IMR-90 (cell line): ENCODE results near the gene ST6GALNAC3. TPM values are rescaled to one million over a fixed set of nuclear protein-coding genes. Genes with fewer than 3 reads are reported as not detected.

Experiments
- ATAC-seq: fragments of 200-7000 bp; cut with Tn5 transposase; 2 replicates; pipeline ENCODE4 v1.9.1; 2020; ENCODE audit warnings: low read depth, mild to moderate bottlenecking, moderate library complexity
- BruUV-seq: library from RNA; stranded (reverse); fragments of 400-500 nt; replicated peaks from 2 replicates; lab custom pipeline; 2021; lab: Mats Ljungman, UMichigan
- CTCF ChIA-PET: fragments of 300-600 bp; formaldehyde crosslinking; extraction: SDS; loops from one replicate; lab custom pipeline; 2021; ENCODE audit warnings: antibody characterized with exemption; lab: Yijun Ruan, JAX
- POLR2A ChIA-PET: fragments of 300-600 bp; sonication (Branson Sonifier 250); formaldehyde crosslinking; loops from one replicate; lab custom pipeline; 2022; ENCODE audit warnings: antibody characterized with exemption; ENCODE audit not compliant: unreplicated experiment; lab: Charles Lee
- DNase-seq: peaks from one replicate; pipeline ENCODE4 v3.0.0; 2013
- H2AFZ ChIP-seq: replicated peaks from 2 replicates; pipeline ENCODE3; 2013; ENCODE audit warnings: low read length, mild to moderate bottlenecking; ENCODE audit not compliant: poor library complexity
- H2AK5ac ChIP-seq: 2 replicates; pipeline ENCODE4 v1.6.1; 2013; ENCODE audit warnings: low read depth, low read length, inconsistent platforms
- H2AK9ac ChIP-seq: replicated peaks from 2 replicates; pipeline ENCODE3; 2013; ENCODE audit warnings: mild to moderate bottlenecking, low read depth, low read length, moderate library complexity; ENCODE audit not compliant: poor library complexity
- H2BK120ac ChIP-seq: 2 replicates; pipeline ENCODE4 v1.6.1; 2013; ENCODE audit warnings: low read depth, low read length, inconsistent platforms
- H2BK15ac ChIP-seq: 3 replicates; pipeline ENCODE4 v1.6.1; 2013; ENCODE audit warnings: low read depth, low read length, inconsistent platforms
- H2BK20ac ChIP-seq: 2 replicates; pipeline ENCODE4 v1.6.1; 2013; ENCODE audit warnings: low read depth, mild to moderate bottlenecking, inconsistent platforms, low read length, moderate library complexity
- H2BK5ac ChIP-seq: 2 replicates; pipeline ENCODE4 v1.6.1; 2013; ENCODE audit warnings: mild to moderate bottlenecking, low read depth, low read length, inconsistent platforms; ENCODE audit not compliant: poor library complexity, severe bottlenecking
- H3K14ac ChIP-seq: replicated peaks from 2 replicates; pipeline ENCODE4 v1.6.1; 2013; ENCODE audit warnings: low read depth, low read length, inconsistent platforms
- H3K18ac ChIP-seq: 2 replicates; pipeline ENCODE4 v1.6.1; 2013; ENCODE audit warnings: low read depth, low read length, control low read depth
- H3K23ac ChIP-seq: 2 replicates; pipeline ENCODE4 v1.6.1; 2013; ENCODE audit warnings: low read depth, low read length, inconsistent platforms
- H3K27ac ChIP-seq: 2 replicates; pipeline ENCODE4 v1.5.1; 2013; ENCODE audit warnings: mild to moderate bottlenecking, control low read depth, low read length; ENCODE audit not compliant: insufficient read depth
- H3K27me3 ChIP-seq: 2 replicates; pipeline ENCODE4 v1.6.1; 2013; ENCODE audit warnings: low read length; ENCODE audit not compliant: control insufficient read depth, insufficient read depth
- H3K36me3 ChIP-seq: 2 replicates; pipeline ENCODE4 v1.6.1; 2013; ENCODE audit warnings: low read length, mixed read lengths; ENCODE audit not compliant: control insufficient read depth, insufficient read depth
- H3K4ac ChIP-seq: 2 replicates; pipeline ENCODE4 v1.6.1; 2013; ENCODE audit warnings: low read depth, low read length, inconsistent platforms
- H3K4me1 ChIP-seq: 2 replicates; pipeline ENCODE4 v1.6.1; 2013; ENCODE audit warnings: low read length, mixed read lengths; ENCODE audit not compliant: control insufficient read depth, insufficient read depth
- H3K4me2 ChIP-seq: 2 replicates; pipeline ENCODE4 v1.6.1; 2013; ENCODE audit warnings: low read depth, mild to moderate bottlenecking, control low read depth, low read length, moderate library complexity
- H3K4me3 ChIP-seq: 2 replicates; pipeline ENCODE4 v1.5.1; 2013; ENCODE audit warnings: low read depth, mild to moderate bottlenecking, control low read depth, low read length, moderate library complexity; ENCODE audit not compliant: insufficient read depth
- H3K56ac ChIP-seq: 2 replicates; pipeline ENCODE4 v1.6.1; 2013; ENCODE audit warnings: low read length, inconsistent platforms; ENCODE audit not compliant: insufficient read depth; ENCODE audit errors: extremely low read depth
- H3K79me1 ChIP-seq, 2 experiments: 2 replicates each; pipeline ENCODE4 v1.6.1; 2013; ENCODE audit warnings: low read length in 2 of 2, inconsistent platforms in 1 of 2, low read depth in 1 of 2
- H3K9ac ChIP-seq: 2 replicates; pipeline ENCODE4 v1.6.1; 2013; ENCODE audit warnings: low read depth, low read length, control low read depth
- H3K9me1 ChIP-seq: 2 replicates; pipeline ENCODE4 v1.6.1; 2013; ENCODE audit warnings: low read length, inconsistent platforms; ENCODE audit not compliant: insufficient read depth
- H3K9me3 ChIP-seq: 2 replicates; pipeline ENCODE4 v1.6.1; 2013; ENCODE audit warnings: low read length; ENCODE audit not compliant: control insufficient read depth, insufficient read depth
- H4K20me1 ChIP-seq: 2 replicates; pipeline ENCODE4 v1.6.1; 2013; ENCODE audit warnings: low read length, inconsistent platforms; ENCODE audit not compliant: insufficient read depth
- H4K5ac ChIP-seq: 2 replicates; pipeline ENCODE4 v1.6.1; 2013; ENCODE audit warnings: mild to moderate bottlenecking, low read depth, low read length, control low read depth
- H4K8ac ChIP-seq, 2 experiments: 2 replicates each; pipeline ENCODE4 v1.6.1; 2013; ENCODE audit warnings: low read depth in 2 of 2, low read length in 2 of 2, control low read depth in 1 of 2, inconsistent platforms in 1 of 2
- H4K91ac ChIP-seq: 2 replicates; pipeline ENCODE4 v1.6.1; 2013; ENCODE audit warnings: low read depth, low read length, inconsistent platforms; ENCODE audit not compliant: insufficient read depth
- CTCF ChIP-seq: conservative IDR thresholded peaks from 2 replicates; pipeline ENCODE4 v1.5.1; 2012; ENCODE audit warnings: mild to moderate bottlenecking, low read depth, low read length, improper control_type of control experiment
- FOS ChIP-seq: fragments of 150-350 bp; IDR thresholded peaks from 2 replicates; pipeline ENCODE4 v1.6.1; 2016; ENCODE audit warnings: low read depth, low read length
- MXI1 ChIP-seq: IDR thresholded peaks from 2 replicates; pipeline ENCODE4 v1.6.1; 2012; ENCODE audit warnings: low read depth, mild to moderate bottlenecking, low read length, moderate library complexity, borderline replicate concordance
- USF2 ChIP-seq: fragments of 150-350 bp; IDR thresholded peaks from 2 replicates; pipeline ENCODE4 v1.6.1; 2017; ENCODE audit warnings: mild to moderate bottlenecking, antibody characterized with exemption, low read length, low read depth
- dilution Hi-C: fragments of 300-500 bp; cut with HindIII; formaldehyde crosslinking; loops from one replicate; pipeline ENCODE4 v1.14.3; 2018; ENCODE audit warnings: low sequenced_read_pairs; ENCODE audit not compliant: unreplicated experiment
- in situ Hi-C: fragments of 300-500 bp; cut with MboI; formaldehyde crosslinking; loops from 3 replicates; pipeline ENCODE4 v1.14.3; 2019; ENCODE audit warnings: low sequenced_read_pairs, inconsistent platforms, mixed read lengths
- intact Hi-C: fragments of 100-400 bp; cut with micrococcal nuclease; formaldehyde crosslinking; loops from 2 replicates; pipeline ENCODE4 v1.10.0; 2022
- polyA plus RNA-seq, 3 experiments: library from polyadenylated mRNA; depleted of rRNA; stranded (reverse); fragments of >200 nt; gene quantifications; 2 replicates each; pipeline ENCODE4 v1.2.3, GENCODE V29; 2012; ENCODE audit warnings: low replicate concordance in 1 of 3
- total RNA-seq: library from RNA; depleted of rRNA; stranded (reverse); fragments of >200 nt; gene quantifications from 2 replicates; pipeline ENCODE4 v1.2.3, GENCODE V29; 2012

ST6GALNAC3 gene
- total and polyA plus RNA-seq, 2 of the 4 experiments (the other 2 are of a cell fraction), result 0.65 to 1.3 TPM

GRCh38 chr1:76390456-76390855 lies 315.9 kb downstream of the ST6GALNAC3 start:
- Histone ChIP-seq H2AK9ac (no peak overlapping the region), H4K5ac (no peak overlapping the region), H3K4me1 (no peaks in the 10 kb centered on the region), H2BK15ac (no peak overlapping the region), H3K9me1 (no peaks in the 10 kb centered on the region), H3K79me1 (no peaks in the 10 kb centered on the region), H3K9ac (no peak overlapping the region), H2BK120ac (no peak overlapping the region), H4K91ac (no peak overlapping the region), H3K23ac (no peak overlapping the region), H3K56ac (no peak overlapping the region), H2AK5ac (no peak overlapping the region), H3K27me3 (no peaks in the 10 kb centered on the region), H2BK5ac (no peak overlapping the region), H3K18ac (no peak overlapping the region), H3K4me2 (no peak overlapping the region), H3K4ac (no peak overlapping the region), H4K8ac (no peak overlapping the region), H3K36me3 (no peaks in the 10 kb centered on the region), H4K20me1 (no peaks in the 10 kb centered on the region), H3K4me3 (no peak overlapping the region), H3K9me3 (no peaks in the 10 kb centered on the region), H3K27ac (no peak overlapping the region), H2BK20ac (no peak overlapping the region), H2AFZ (no peak overlapping the region), H3K14ac (no peak overlapping the region)
- intact Hi-C loops (no loop called here), dilution Hi-C loops (no loop called here), in situ Hi-C loops (no loop called here)
- CTCF ChIA-PET, result no interaction called here
- ATAC-seq, result no peak
- TF ChIP-seq MXI1 (no peak), USF2 (no peak), CTCF (no peak), FOS (no peak)
- DNase-seq, result no peak
- POLR2A ChIA-PET, result no interaction called here
- no TSS peak for BruUV-seq
